ENCODE results near the gene TCF4. TPM values are rescaled to one million over a fixed set of nuclear protein-coding genes. Genes with fewer than 3 reads are reported as not detected.
A peak's percentile ranks its signal among the peaks of the same experiment; 100 is the strongest.

Gene TCF4
- total RNA-seq, 1 experiment from 2014 or later = 93.7 TPM

GRCh38 chr18:55576001-55576400 is 12.0 kb downstream of the TCF4 start:
- Mint-ChIP-seq H3K27ac (ENCODE audit: unreplicated experiment) (no peak overlapping the region), H3K36me3 (ENCODE audit: insufficient read depth, unreplicated experiment) (no peaks in the 10 kb centered on the region), H3K4me3 (ENCODE audit: unreplicated experiment) (no peak overlapping the region), H3K9me3 (ENCODE audit: unreplicated experiment) (no peaks in the 10 kb centered on the region), H3K4me1 (ENCODE audit: low read depth, unreplicated experiment) (peaks cover 6% of the 10 kb centered on the region), H3K27me3 (ENCODE audit: insufficient read depth, unreplicated experiment) (no peaks in the 10 kb centered on the region)
- Histone ChIP-seq H3K36me3 (ENCODE audit: control insufficient read depth, insufficient read depth, low read length) (no peaks in the 10 kb centered on the region), H3K4me1 (peaks cover 14% of the 10 kb centered on the region), H3K27me3 (replicated peaks; ENCODE audit: control insufficient read depth, insufficient read depth, low read length) (no peaks in the 10 kb centered on the region), H3K4me3 (ENCODE audit: low read depth, low read length) (no peak overlapping the region), H3K9me3 (no peaks in the 10 kb centered on the region)
- TF ChIP-seq CTCF (IDR thresholded peaks at IDR 0.05; ENCODE audit: insufficient read depth in 1 of 2, low read depth in 1 of 2, low read length in 1 of 2, severe bottlenecking in 1 of 2, unreplicated experiment in 1 of 2) = no peak
- POLR2A ChIA-PET = no interaction called here
- CTCF ChIA-PET = no interaction called here
- DNase-seq = no peak
- BruUV-seq (replicated peaks) = no TSS peak
- intact Hi-C loops (cut with micrococcal nuclease; ENCODE audit: unreplicated experiment) = loop anchor here (5.0 kb wide), 1 partner anchor 206 kb away; no protein-coding TSS in a partner anchor

GRCh38 chr18:55575066-55575465 is 12.9 kb downstream of the TCF4 start:
- H3K4me3 ChIP-seq (ENCODE audit: low read depth, low read length) = no peak overlapping the region
- no peaks in the 10 kb centered on the region for H3K9me3 ChIP-seq
- H3K9me3 Mint-ChIP-seq (ENCODE audit: unreplicated experiment) = no peaks in the 10 kb centered on the region
- BruUV-seq (replicated peaks) = no TSS peak
- H3K27me3 ChIP-seq (replicated peaks; ENCODE audit: control insufficient read depth, insufficient read depth, low read length) = no peaks in the 10 kb centered on the region
- DNase-seq = no peak
- H3K27me3 Mint-ChIP-seq (ENCODE audit: insufficient read depth, unreplicated experiment) = no peaks in the 10 kb centered on the region
- peaks cover 5% of the 10 kb centered on the region; the same call in 1 of the 2 replicates for H3K4me1 ChIP-seq
- TF ChIP-seq CTCF (IDR thresholded peaks at IDR 0.05; ENCODE audit: insufficient read depth in 1 of 2, low read depth in 1 of 2, low read length in 1 of 2, severe bottlenecking in 1 of 2, unreplicated experiment in 1 of 2) = no peak
- H3K27ac Mint-ChIP-seq (ENCODE audit: unreplicated experiment) = no peak overlapping the region
- no peaks in the 10 kb centered on the region for H3K36me3 Mint-ChIP-seq (ENCODE audit: insufficient read depth, unreplicated experiment)
- H3K36me3 ChIP-seq (ENCODE audit: control insufficient read depth, insufficient read depth, low read length) = no peaks in the 10 kb centered on the region
- intact Hi-C loops (cut with micrococcal nuclease; ENCODE audit: unreplicated experiment) = loop anchor here (5.0 kb wide), 1 partner anchor 207 kb away; no protein-coding TSS in a partner anchor
- peaks cover 6% of the 10 kb centered on the region for H3K4me1 Mint-ChIP-seq (ENCODE audit: low read depth, unreplicated experiment)
- CTCF ChIA-PET = no interaction called here
- POLR2A ChIA-PET = no interaction called here
- H3K4me3 Mint-ChIP-seq (ENCODE audit: unreplicated experiment) = no peak overlapping the region

GRCh38 chr18:55573386-55573785 is 14.6 kb downstream of the TCF4 start:
- TF ChIP-seq CTCF (IDR thresholded peaks at IDR 0.05; ENCODE audit: insufficient read depth in 1 of 2, low read depth in 1 of 2, low read length in 1 of 2, severe bottlenecking in 1 of 2, unreplicated experiment in 1 of 2) = no peak
- no peaks in the 10 kb centered on the region for H3K27me3 ChIP-seq (replicated peaks; ENCODE audit: control insufficient read depth, insufficient read depth, low read length)
- ChIA-PET POLR2A (no interaction called here), CTCF (no interaction called here)
- Mint-ChIP-seq H3K4me1 (ENCODE audit: low read depth, unreplicated experiment) (peaks cover 6% of the 10 kb centered on the region), H3K36me3 (ENCODE audit: insufficient read depth, unreplicated experiment) (no peaks in the 10 kb centered on the region), H3K27ac (ENCODE audit: unreplicated experiment) (peak overlapping the region; percentile 49), H3K4me3 (ENCODE audit: unreplicated experiment) (no peak overlapping the region), H3K27me3 (ENCODE audit: insufficient read depth, unreplicated experiment) (no peaks in the 10 kb centered on the region), H3K9me3 (ENCODE audit: unreplicated experiment) (no peaks in the 10 kb centered on the region)
- no peak overlapping the region for H3K4me3 ChIP-seq (ENCODE audit: low read depth, low read length)
- H3K4me1 ChIP-seq = no peaks in the 10 kb centered on the region
- H3K36me3 ChIP-seq (ENCODE audit: control insufficient read depth, insufficient read depth, low read length) = no peaks in the 10 kb centered on the region
- DNase-seq = no peak
- BruUV-seq (replicated peaks) = no TSS peak
- no peaks in the 10 kb centered on the region for H3K9me3 ChIP-seq
- intact Hi-C loops (cut with micrococcal nuclease; ENCODE audit: unreplicated experiment) = no loop called here

All from Caco-2 (cell line).